ENCODE data around the gene PPP2R2D.
"Not testable (repeated sequence)": the region's sequence is repeated elsewhere in the genome, so short reads cannot be mapped to it uniquely, and the experiment has no call there.

The PPP2R2D gene

GRCh38 chr10:131881104-131881880, 19.5 kb upstream of the PPP2R2D start:
- H3K27ac ChIP-seq = no peak overlapping the region
- H3K9me3 ChIP-seq = no peaks in the 10 kb centered on the region

DNA sequence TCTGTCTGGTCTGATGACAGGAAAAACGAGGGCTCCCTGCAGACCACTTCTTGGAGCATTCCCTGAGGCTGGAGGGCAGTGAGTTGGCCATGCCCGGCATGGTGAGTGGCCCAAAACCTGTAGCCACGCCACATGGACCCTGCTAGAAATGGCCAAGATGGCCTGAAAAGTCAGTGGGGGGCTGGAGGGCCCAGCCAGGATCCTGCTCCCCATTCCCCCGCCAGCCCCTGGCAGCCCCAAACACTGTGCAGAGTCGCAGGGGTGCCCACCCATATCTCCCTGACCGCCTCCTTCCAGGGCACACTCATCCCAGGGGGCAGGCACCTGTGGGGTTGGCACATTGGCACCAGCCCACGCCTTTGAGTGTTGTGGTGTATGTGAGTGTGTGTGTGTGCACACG, 18.7 kb upstream of the PPP2R2D start:
- H3K27me3 ChIP-seq = peaks cover 0 to 35% of the 10 kb centered on the region in 2 donors
- no peak overlapping the region for H3K27ac ChIP-seq
- H3K36me3 ChIP-seq = no peaks in the 10 kb centered on the region
- H3K9me3 ChIP-seq = no peaks in the 10 kb centered on the region
- no peak for DNase-seq
- TF ChIP-seq, protein P1, sequence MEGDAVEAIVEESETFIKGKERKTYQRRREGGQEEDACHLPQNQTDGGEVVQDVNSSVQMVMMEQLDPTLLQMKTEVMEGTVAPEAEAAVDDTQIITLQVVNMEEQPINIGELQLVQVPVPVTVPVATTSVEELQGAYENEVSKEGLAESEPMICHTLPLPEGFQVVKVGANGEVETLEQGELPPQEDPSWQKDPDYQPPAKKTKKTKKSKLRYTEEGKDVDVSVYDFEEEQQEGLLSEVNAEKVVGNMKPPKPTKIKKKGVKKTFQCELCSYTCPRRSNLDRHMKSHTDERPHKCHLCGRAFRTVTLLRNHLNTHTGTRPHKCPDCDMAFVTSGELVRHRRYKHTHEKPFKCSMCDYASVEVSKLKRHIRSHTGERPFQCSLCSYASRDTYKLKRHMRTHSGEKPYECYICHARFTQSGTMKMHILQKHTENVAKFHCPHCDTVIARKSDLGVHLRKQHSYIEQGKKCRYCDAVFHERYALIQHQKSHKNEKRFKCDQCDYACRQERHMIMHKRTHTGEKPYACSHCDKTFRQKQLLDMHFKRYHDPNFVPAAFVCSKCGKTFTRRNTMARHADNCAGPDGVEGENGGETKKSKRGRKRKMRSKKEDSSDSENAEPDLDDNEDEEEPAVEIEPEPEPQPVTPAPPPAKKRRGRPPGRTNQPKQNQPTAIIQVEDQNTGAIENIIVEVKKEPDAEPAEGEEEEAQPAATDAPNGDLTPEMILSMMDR (IDR thresholded peaks at IDR 0.05) = no peak
- intact Hi-C loops (cut with DNase I; ENCODE audit: low total_unique reads) = no loop called here
- peaks cover 0 to 3% (median 2%) of the 10 kb centered on the region in 4 donors for H3K4me1 ChIP-seq
- H3K4me3 ChIP-seq = no peak overlapping the region

More at GRCh38 chr10:131881104-131881880, 19.5 kb upstream of the PPP2R2D start:
- Histone ChIP-seq H3K4me3 (no peak overlapping the region), H3K4me1 (peaks cover 0 to 3% (median 2%) of the 10 kb centered on the region in 4 donors), H3K36me3 (no peaks in the 10 kb centered on the region), H3K27me3 (peaks cover 0 to 39% of the 10 kb centered on the region in 2 donors)
- intact Hi-C loops (cut with DNase I; ENCODE audit: low total_unique reads) = no loop called here
- no peak for DNase-seq
- TF ChIP-seq, protein P1 (IDR thresholded peaks at IDR 0.05) = no peak

GRCh38 chr10:131882590-131883451, 18.0 kb upstream of the PPP2R2D start:
- DNase-seq = no peak
- Histone ChIP-seq H3K4me1 (peaks cover 0 to 3% (median 2%) of the 10 kb centered on the region in 4 donors), H3K36me3 (no peaks in the 10 kb centered on the region), H3K27ac (no peak overlapping the region), H3K27me3 (peaks cover 0 to 35% of the 10 kb centered on the region in 2 donors), H3K9me3 (no peaks in the 10 kb centered on the region), H3K4me3 (no peak overlapping the region)
- intact Hi-C loops (cut with DNase I; ENCODE audit: low total_unique reads) = no loop called here
- TF ChIP-seq, protein P1 (IDR thresholded peaks at IDR 0.05) = no peak

- peaks cover 0 to 41% of the 10 kb centered on the region in 2 donors for H3K27me3 ChIP-seq
These were observed 17.0 kb upstream of the PPP2R2D start for GRCh38 chr10:131883621-131884393.

DNA sequence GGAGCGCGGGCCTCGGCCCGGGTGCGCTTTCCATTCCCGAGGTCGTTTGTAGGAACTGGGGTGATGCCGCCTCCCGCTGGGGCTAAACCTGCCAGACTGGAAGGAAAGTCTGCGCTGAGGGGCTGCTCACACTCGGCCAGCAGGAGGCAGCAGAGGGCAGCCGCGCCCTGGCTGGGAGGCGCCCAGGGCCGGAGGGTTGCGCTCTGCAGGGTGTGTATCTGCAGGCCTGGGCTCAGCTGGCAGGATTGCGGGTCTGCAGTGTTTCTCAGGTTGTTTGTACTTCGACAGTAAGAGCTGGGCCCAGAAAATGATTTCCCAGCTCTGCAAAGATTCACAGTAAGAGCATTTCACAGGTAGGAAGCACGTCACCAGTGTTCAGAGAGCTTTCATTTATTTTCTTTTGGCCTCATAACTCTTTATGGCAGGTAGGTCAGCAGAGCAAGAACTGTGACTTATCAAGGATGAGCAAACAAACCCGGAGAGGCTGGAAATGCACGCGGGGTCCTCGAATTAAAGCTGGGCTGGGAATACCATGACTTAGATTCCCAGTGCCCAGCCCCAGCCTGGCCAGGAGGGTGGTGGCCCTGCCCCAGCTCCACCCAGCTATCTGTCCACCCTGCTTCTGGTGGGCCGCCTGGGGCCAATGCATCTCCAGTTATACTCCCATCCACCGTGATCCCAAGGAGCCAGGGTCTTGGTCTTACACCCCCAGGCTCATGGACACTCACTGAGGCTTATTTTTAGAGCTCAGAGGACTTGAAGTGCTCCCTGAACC, 15.2 kb upstream of the PPP2R2D start:
- Histone ChIP-seq H3K27ac (no peak overlapping the region), H3K9me3 (no peaks in the 10 kb centered on the region), H3K36me3 (no peaks in the 10 kb centered on the region), H3K4me1 (peaks cover 0 to 3% (median 2%) of the 10 kb centered on the region in 4 donors), H3K27me3 (peaks cover 0 to 49% of the 10 kb centered on the region in 2 donors), H3K4me3 (no peak overlapping the region)
- intact Hi-C loops (cut with DNase I; ENCODE audit: low total_unique reads) = loop anchor here (1.0 to 5.0 kb wide), 2 partner anchors 138 to 257 kb away; no protein-coding TSS in a partner anchor
- DNase-seq = peak; percentile 54 to 79
- TF ChIP-seq, protein P1 (IDR thresholded peaks at IDR 0.05) = peak; percentile 93 to 95

More at GRCh38 chr10:131883621-131884393, 17.0 kb upstream of the PPP2R2D start:
- H3K9me3 ChIP-seq; H3K4me1 ChIP-seq; H3K27ac ChIP-seq; intact Hi-C loops (cut with DNase I; ENCODE audit: low total_unique reads); H3K36me3 ChIP-seq; H3K4me3 ChIP-seq: not testable (repeated sequence)
- peak in 1 of 2 donors; percentile 51 for DNase-seq

Data from tibial artery (tissue), 4 donors.